ENCODE measurements around the gene ACAP3. TPM values are rescaled to one million over a fixed set of nuclear protein-coding genes. Genes with fewer than 3 reads are reported as not detected.

The ACAP3 gene
- total RNA-seq, 1 donor from 2014 or later: 36.6 TPM

DNA sequence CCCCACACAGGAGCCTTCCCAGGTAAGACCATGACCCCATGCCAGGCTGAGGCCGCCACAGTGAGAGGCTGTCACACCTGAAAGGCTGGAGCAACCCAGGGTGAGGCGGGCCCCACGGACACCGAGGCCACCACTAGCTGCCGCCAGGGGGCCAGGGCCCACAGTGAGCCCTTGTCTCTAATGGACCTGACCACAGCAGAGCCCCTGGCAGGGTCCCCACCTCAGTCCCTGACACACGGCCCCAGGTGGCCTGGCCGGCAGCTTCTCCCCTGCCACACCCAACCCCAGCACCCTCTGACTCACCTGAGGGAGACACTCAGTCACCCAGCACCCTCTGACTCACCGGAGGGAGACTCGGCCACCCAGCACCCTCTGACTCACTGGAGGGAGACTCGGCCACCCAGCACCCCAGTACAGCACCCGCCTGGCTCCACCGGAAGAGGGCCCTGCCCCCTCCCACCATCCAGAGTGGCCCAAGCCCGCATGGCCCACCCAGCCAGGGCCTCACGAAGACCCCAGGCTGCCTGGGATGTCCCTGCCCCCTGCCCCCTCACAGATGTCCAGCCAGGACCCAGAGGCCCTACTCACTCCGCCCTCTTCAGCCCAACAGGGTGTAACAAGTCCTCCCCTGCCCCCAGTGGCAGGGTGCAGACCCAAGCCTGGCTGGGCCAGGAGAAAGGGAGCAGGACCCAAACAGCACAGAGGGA lies 37.1 kb upstream of the ACAP3 start:
- no peak for DNase-seq (ENCODE audit: low spot score)

- no peak for DNase-seq (ENCODE audit: low spot score)
These were observed 36.2 kb upstream of the ACAP3 start for GRCh38 chr1:1343811-1344421.

- no peak for DNase-seq (ENCODE audit: low spot score)
These were observed 34.9 kb upstream of the ACAP3 start for GRCh38 chr1:1342584-1343115.

DNA sequence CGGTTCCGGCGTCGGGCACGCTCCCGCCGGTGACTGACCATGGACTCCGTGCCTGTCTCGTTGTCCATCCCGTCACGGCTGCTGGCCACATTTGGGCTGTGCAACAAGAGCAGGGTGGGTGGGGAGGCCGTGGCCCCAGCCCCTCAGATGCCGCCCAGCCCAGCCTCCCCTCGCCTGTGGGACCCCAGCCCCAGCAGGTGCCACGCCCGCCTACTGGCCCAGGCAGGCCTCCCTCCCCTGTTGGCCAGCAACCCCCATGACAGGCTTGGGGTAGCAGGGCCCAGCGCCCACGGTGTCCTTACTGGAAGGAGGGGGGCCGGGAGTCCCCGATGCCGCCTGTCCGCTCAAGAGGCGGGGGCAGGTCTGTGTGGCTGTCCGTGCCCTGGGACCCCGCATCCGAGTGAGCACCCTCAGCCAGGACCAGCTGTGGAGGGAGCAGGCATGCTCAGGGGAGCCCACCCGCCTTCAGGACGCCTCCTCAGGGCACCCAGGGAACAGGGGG lies 34.4 kb upstream of the ACAP3 start:
- DNase-seq (ENCODE audit: low spot score): no peak

DNA sequence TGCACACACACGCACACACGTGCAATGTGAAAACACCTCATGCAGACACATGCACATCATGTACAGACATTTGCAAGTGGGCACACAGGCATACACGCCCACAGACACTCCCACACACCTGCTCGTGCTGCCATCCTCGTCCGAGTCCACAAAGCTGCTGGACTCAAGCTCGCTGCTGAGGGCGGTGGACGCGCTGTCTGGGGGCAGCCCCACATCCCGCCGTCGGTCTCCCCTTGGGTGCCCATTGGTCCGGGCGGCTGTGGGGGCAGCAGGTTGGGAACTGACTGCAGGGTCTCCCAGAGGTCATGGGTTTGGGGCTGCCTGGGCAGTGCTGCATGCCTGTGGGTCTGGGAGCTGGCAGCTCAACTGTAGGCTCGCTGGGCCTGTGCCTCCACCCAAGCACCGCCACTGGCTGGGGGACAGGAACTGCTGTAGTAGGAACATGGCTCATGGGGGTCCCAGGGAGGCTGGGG lies 33.9 kb upstream of the ACAP3 start:
- no peak for DNase-seq (ENCODE audit: low spot score)

DNA sequence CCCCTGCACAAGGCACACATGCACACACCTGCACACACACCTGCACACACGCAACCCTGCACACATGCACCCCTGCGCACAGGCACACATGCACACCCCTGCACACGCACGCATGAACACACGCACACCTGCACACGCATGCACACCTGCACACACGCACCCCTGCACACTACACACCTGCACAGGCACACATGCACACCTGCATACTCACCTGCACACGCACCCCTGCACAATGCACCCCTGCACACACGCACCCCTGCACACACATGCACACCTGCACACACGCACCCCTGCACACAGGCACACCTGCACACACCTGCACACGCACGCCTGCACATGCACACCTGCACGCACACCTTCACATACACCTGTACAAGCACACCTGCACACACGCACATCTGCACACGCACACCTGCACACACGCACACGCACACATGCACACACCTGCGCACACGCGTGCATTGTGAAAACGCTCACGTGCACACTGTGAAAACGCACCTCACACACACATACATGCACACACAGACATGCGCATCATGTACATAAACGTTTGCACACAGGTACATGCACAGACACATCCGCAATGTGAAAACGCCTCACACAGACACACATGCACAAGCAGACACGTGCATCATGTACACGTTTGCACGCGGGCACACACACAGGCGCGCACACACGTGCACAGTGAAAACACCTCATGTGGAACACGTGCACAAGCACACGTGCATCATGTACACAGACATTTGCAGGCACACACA lies 33.2 kb upstream of the ACAP3 start:
- no peak for DNase-seq (ENCODE audit: low spot score)

- DNase-seq (ENCODE audit: low spot score): no peak
These were observed 32.5 kb upstream of the ACAP3 start for GRCh38 chr1:1340185-1340584.

DNA sequence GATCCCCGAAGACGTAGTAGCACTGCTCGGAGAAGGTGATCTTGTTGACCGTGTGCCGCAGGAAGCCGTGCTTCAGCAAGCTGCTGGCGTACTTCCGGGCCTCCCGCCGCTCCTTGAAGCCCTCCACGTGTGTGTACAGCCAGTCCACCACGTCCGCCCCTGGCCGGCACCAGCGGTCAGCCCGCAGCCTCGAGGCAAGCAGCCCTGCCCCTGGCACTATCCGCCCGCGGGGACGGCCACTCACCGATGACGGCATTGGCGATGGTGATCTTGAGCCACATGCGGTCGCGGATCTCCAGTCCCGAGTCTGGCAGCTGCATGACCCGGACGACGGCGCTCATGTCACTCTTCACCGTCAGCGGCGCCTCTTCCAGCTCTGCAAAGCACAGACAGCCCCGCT lies 30.5 kb upstream of the ACAP3 start:
- no peak for DNase-seq (ENCODE audit: low spot score)

DNA sequence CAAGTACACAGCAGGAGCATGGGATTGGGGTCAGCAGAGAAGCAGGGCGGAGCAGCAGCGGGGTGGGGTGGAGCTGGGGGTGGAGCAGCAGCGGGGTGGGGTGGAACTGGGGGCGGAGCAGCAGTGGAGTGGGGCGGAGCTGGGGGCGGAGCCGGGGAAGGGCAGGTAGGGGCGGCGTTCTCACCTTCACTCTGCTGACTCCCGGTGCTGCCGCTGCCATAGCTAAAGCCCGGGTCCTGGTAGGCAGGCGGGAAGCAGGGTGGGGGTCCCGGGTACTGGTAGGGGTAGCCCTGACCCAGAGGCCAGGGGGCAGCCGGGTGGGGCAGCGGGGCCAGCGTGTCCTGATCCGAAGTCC lies 30.0 kb upstream of the ACAP3 start:
- no peak for DNase-seq (ENCODE audit: low spot score)

DNA sequence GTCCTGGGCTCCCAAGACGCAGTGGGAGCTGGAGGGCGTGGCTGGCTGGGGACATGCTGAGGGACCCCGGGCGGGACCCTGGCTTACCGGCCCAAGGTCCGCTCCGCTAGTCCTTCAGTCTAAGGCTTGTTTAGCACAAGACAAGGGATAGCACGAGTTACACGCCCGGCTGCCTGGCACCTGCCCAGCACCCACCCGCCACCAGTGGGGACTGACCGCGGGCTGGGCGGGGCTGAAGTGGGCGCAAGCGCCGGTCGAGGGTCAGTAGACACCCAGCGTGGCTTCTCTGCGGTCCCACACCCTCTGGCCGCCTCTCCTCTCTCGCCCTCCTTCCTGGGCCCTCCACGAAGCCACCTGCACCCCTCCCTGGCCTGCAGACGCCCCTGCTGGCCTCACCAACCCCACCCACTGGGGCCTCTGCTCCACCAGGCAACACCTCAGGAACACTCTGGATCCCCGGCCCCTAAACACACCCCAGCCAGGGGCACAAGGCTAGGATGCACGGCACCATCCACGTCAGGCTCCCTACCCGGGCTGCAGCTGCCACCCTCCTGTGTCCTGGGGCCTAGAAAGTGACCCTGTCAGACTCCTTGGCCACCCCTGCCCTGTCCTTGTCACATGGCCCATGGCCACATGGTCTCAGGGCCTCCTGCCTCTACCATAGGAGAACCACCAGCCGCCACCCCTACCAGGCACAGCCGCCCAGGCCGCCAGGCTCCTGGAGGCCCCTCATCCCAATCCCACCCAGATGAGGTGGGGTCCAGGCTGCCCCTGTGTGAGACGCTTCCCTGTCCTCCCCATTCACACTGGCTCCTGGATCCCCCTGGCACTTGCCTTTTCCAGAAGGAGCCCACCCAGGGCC lies 29.4 kb upstream of the ACAP3 start:
- DNase-seq (ENCODE audit: low spot score): no peak

GRCh38 chr1:1336446-1336845 lies 28.7 kb upstream of the ACAP3 start:
- DNase-seq (ENCODE audit: low spot score): no peak

GRCh38 chr1:1335792-1336248 lies 28.1 kb upstream of the ACAP3 start:
- DNase-seq (ENCODE audit: low spot score): no peak

DNA sequence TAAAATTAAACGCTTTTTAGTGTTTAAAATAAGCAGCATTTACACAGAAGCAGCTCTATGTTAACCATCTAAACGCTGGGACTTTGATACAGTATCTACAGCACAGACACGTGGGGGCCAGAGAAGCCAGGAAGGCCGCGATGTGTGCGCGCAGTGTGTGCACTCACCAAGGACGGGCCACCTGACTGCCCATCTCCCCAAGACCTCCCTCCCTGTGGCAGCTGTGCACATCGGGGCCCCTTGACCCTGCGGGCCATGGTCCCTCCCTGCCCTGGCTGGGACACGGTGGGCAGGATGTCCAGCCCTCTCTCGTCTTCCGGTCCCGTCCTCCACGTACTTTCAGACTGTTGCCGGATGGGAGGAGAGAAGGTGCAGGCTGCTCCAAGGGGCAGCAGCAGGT lies 27.6 kb upstream of the ACAP3 start:
- DNase-seq (ENCODE audit: low spot score): no peak

DNA sequence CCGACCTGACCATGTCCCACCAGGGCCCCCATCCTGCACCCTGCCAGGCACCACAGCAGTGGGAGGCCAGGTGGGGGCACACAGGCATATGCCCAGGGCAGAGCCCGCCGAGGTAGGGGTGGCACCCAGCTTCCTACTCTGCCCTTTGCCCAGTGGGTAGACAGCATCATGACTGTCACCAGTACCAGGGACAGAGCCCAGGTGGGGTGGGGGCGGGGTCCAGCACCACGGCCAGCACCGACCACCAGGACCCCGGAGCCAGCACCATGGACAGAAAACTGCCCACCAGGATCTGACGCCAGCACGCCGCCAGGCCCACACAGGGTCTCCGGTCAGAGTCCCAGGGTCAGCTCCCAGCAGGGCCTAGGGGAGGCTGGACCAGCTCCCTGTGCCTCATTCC lies 27.1 kb upstream of the ACAP3 start:
- DNase-seq (ENCODE audit: low spot score): no peak

DNA sequence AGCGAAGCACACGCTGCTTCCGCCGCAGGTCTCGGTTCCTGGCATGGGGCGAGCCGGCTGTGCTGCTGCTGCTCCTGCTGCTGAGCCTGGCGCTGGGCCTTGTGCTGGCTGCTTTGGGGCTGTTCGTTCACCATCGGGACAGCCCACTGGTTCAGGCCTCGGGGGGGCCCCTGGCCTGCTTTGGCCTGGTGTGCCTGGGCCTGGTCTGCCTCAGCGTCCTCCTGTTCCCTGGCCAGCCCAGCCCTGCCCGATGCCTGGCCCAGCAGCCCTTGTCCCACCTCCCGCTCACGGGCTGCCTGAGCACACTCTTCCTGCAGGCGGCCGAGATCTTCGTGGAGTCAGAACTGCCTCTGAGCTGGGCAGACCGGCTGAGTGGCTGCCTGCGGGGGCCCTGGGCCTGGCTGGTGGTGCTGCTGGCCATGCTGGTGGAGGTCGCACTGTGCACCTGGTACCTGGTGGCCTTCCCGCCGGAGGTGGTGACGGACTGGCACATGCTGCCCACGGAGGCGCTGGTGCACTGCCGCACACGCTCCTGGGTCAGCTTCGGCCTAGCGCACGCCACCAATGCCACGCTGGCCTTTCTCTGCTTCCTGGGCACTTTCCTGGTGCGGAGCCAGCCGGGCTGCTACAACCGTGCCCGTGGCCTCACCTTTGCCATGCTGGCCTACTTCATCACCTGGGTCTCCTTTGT lies 26.0 kb upstream of the ACAP3 start:
- DNase-seq (ENCODE audit: low spot score): no peak

- DNase-seq (ENCODE audit: low spot score): no peak
These were observed 25.2 kb upstream of the ACAP3 start for GRCh38 chr1:1332774-1333480.

- DNase-seq (ENCODE audit: low spot score): no peak
These were observed 24.5 kb upstream of the ACAP3 start for GRCh38 chr1:1332031-1332755.

- no peak for DNase-seq (ENCODE audit: low spot score)
These were observed 23.6 kb upstream of the ACAP3 start, which contains the start of gene TAS1R3 for GRCh38 chr1:1331068-1331965. TAS1R3 (plus strand) TSS chr1:1331280; CDS start chr1:1331346, 66 bp downstream.
